GM18870 (cell line): ENCODE data around the gene ISCA1.
A peak's percentile ranks its signal among the peaks of the same experiment; 100 is the strongest.
"Not testable (repeated sequence)": the region's sequence is repeated elsewhere in the genome, so short reads cannot be mapped to it uniquely, and the experiment has no call there.

Source experiments
- ATAC-seq: cut with Tn5 transposase; IDR thresholded peaks from one replicate; pipeline ENCODE4 v1.9.1; 2021; ENCODE audit warnings: moderate library complexity; ENCODE audit not compliant: unreplicated experiment

Gene ISCA1

GRCh38 chr9:86282077-86282978 is at the start of gene ISCA1:
Gene ISCA1 (minus strand): TSS chr9:86282538. CDS start chr9:86282458, 80 bp downstream.
- ATAC-seq: peak; percentile 66

GRCh38 chr9:86330186-86330585 is 47.8 kb upstream of the ISCA1 start:
- ATAC-seq: no peak

- ATAC-seq: no peak
Observed at GRCh38 chr9:86329649-86330048, 47.3 kb upstream of the ISCA1 start.

GRCh38 chr9:86328156-86328555 is 45.8 kb upstream of the ISCA1 start:
- ATAC-seq: no peak

- ATAC-seq: no peak
Observed at GRCh38 chr9:86326536-86326935, 44.2 kb upstream of the ISCA1 start.

GRCh38 chr9:86324901-86325300 is 42.6 kb upstream of the ISCA1 start:
- ATAC-seq: no peak

- no peak for ATAC-seq
Observed at GRCh38 chr9:86324308-86324707, 42.0 kb upstream of the ISCA1 start.

GRCh38 chr9:86322973-86323644 is 40.8 kb upstream of the ISCA1 start:
- no peak for ATAC-seq

GRCh38 chr9:86321373-86321772 is 39.0 kb upstream of the ISCA1 start:
- no peak for ATAC-seq

GRCh38 chr9:86318187-86318586 is 35.8 kb upstream of the ISCA1 start:
- no peak for ATAC-seq

- no peak for ATAC-seq
Observed at GRCh38 chr9:86315078-86315477, 32.7 kb upstream of the ISCA1 start.

- ATAC-seq: not testable (repeated sequence)
Observed at GRCh38 chr9:86312959-86313358, 30.6 kb upstream of the ISCA1 start.

- no peak for ATAC-seq
Observed at GRCh38 chr9:86308687-86309086, 26.3 kb upstream of the ISCA1 start.

GRCh38 chr9:86304236-86304730 is 21.9 kb upstream of the ISCA1 start:
- ATAC-seq: no peak

GRCh38 chr9:86303316-86303975 is 21.1 kb upstream of the ISCA1 start:
- no peak for ATAC-seq

GRCh38 chr9:86301686-86302085 is 19.3 kb upstream of the ISCA1 start:
- no peak for ATAC-seq

GRCh38 chr9:86300701-86301100 is 18.4 kb upstream of the ISCA1 start:
- ATAC-seq: no peak

GRCh38 chr9:86298873-86299272 is 16.5 kb upstream of the ISCA1 start:
- no peak for ATAC-seq

GRCh38 chr9:86290341-86290740 is 8.0 kb upstream of the ISCA1 start:
- not testable (repeated sequence) for ATAC-seq

GRCh38 chr9:86288499-86289198 is 6.3 kb upstream of the ISCA1 start:
- ATAC-seq: no peak

GRCh38 chr9:86287013-86287412 is 4.7 kb upstream of the ISCA1 start:
- no peak for ATAC-seq
